Loucy (cell line): Measurements from ENCODE around the gene FADS3.

ENCODE experiments used
- H2AFZ ChIP-seq: fragments of 200-600 bp; sonication (generic); 2 replicates; pipeline ENCODE4 v1.6.0; 2016; ENCODE audit warnings: antibody characterized with exemption, mild to moderate bottlenecking, low read length, moderate library complexity
- H3F3A ChIP-seq: fragments of 200-600 bp; 2 replicates; pipeline ENCODE4 v1.6.0; 2016; ENCODE audit warnings: antibody characterized with exemption, low read depth, mild to moderate bottlenecking
- H3K27me3 ChIP-seq: fragments of 200-600 bp; sonication (generic); 2 replicates; pipeline ENCODE4 v1.6.1; 2014; ENCODE audit warnings: low read length, mild to moderate bottlenecking; ENCODE audit not compliant: insufficient read depth, poor library complexity, severe bottlenecking
- H3K36me3 ChIP-seq: fragments of 200-600 bp; sonication (generic); 2 replicates; pipeline ENCODE4 v1.6.1; 2016; ENCODE audit warnings: low read length; ENCODE audit not compliant: insufficient read depth
- H3K4me1 ChIP-seq: fragments of 200-600 bp; sonication (generic); 2 replicates; pipeline ENCODE4 v1.5.1; 2014; ENCODE audit warnings: low read length, mild to moderate bottlenecking; ENCODE audit not compliant: insufficient read depth, poor library complexity, severe bottlenecking
- H3K4me2 ChIP-seq: fragments of 200-600 bp; sonication (generic); 2 replicates; pipeline ENCODE4 v1.6.0; 2014; ENCODE audit warnings: antibody characterized with exemption, low read length, low read depth, mild to moderate bottlenecking; ENCODE audit not compliant: poor library complexity, severe bottlenecking
- H3K4me3 ChIP-seq: fragments of 200-600 bp; sonication (generic); 2 replicates; pipeline ENCODE4 v1.5.1; 2014; ENCODE audit warnings: low read length, mild to moderate bottlenecking, mixed read lengths; ENCODE audit not compliant: poor library complexity, severe bottlenecking
- H3K79me2 ChIP-seq: fragments of 200-600 bp; sonication (generic); 2 replicates; pipeline ENCODE4 v1.6.1; 2014; ENCODE audit warnings: low read length; ENCODE audit not compliant: insufficient read depth
- H3K9ac ChIP-seq: fragments of 200-600 bp; sonication (generic); 2 replicates; pipeline ENCODE4 v1.6.0; 2014; ENCODE audit warnings: mild to moderate bottlenecking, low read depth, low read length, moderate library complexity; ENCODE audit not compliant: poor library complexity, severe bottlenecking
- H3K9me2 ChIP-seq: fragments of 200-600 bp; sonication (generic); replicated peaks from 2 replicates; pipeline ENCODE4 v1.6.1; 2016; ENCODE audit warnings: low read depth, low read length, mixed read lengths
- H3K9me3 ChIP-seq: fragments of 200-600 bp; sonication (generic); 2 replicates; pipeline ENCODE4 v1.6.1; 2014; ENCODE audit warnings: mild to moderate bottlenecking, antibody characterized with exemption, low read length, low read depth; ENCODE audit not compliant: insufficient read depth
- H4K20me1 ChIP-seq: fragments of 200-600 bp; sonication (generic); 2 replicates; pipeline ENCODE4 v1.6.0; 2014; ENCODE audit warnings: antibody characterized with exemption, low read length, mild to moderate bottlenecking; ENCODE audit not compliant: insufficient read depth, poor library complexity, severe bottlenecking
- EZH2phosphoT487 ChIP-seq: fragments of 200-600 bp; IDR thresholded peaks from 2 replicates; pipeline ENCODE4 v1.6.1; 2018; ENCODE audit warnings: antibody characterized with exemption, mild to moderate bottlenecking, moderate library complexity, borderline replicate concordance
- TF ChIP-seq, protein P1 (sequence below): fragments of 200-600 bp; sonication (generic); conservative IDR thresholded peaks from 2 replicates; pipeline ENCODE4 v1.5.1; 2014; ENCODE audit warnings: mild to moderate bottlenecking, antibody characterized with exemption, low read length

Gene FADS3

DNA sequence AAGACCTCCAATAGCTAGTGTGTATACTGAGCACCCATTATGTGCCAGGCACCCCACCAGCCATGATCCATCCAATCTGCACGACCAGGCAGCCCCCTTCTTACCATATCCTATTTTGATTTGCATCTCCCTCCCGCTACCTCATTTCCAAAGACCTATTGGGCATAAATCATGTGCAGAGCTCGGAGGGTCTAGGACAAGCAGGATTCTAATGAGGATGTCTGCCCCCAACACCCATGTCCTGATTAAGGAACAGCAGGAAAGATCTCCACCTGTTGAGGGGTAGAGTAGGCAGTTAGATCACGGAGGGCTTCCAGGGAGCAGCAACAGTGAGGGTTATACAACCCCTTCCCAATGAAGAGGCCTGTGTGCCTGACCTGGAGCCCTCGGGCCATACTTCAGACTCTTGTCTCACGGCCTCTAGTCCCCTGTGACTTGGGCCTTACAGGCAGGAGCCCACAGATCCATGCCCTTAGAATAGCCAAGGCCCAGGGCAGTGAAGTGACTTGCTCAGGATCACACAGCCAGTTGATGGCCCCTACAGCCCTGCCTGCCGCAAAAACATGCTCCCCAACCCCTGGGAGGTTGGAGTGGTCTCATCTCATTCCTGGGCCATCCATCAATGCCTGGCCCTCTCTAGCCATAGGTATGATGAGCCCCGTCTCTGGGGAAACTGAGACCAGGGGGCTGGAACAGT lies 22.5 kb upstream of the FADS3 start:
- H3K9me2 ChIP-seq = no peaks in the 10 kb centered on the region
- TF ChIP-seq EZH2phosphoT487 = no peak
- TF ChIP-seq, protein P1, sequence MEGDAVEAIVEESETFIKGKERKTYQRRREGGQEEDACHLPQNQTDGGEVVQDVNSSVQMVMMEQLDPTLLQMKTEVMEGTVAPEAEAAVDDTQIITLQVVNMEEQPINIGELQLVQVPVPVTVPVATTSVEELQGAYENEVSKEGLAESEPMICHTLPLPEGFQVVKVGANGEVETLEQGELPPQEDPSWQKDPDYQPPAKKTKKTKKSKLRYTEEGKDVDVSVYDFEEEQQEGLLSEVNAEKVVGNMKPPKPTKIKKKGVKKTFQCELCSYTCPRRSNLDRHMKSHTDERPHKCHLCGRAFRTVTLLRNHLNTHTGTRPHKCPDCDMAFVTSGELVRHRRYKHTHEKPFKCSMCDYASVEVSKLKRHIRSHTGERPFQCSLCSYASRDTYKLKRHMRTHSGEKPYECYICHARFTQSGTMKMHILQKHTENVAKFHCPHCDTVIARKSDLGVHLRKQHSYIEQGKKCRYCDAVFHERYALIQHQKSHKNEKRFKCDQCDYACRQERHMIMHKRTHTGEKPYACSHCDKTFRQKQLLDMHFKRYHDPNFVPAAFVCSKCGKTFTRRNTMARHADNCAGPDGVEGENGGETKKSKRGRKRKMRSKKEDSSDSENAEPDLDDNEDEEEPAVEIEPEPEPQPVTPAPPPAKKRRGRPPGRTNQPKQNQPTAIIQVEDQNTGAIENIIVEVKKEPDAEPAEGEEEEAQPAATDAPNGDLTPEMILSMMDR = no peak
- H3K79me2 ChIP-seq = no peaks in the 10 kb centered on the region
- H3F3A ChIP-seq = no peaks in the 10 kb centered on the region
- H3K4me3 ChIP-seq = no peak overlapping the region
- H3K9me3 ChIP-seq = no peaks in the 10 kb centered on the region
- H4K20me1 ChIP-seq = no peaks in the 10 kb centered on the region
- no peak overlapping the region for H2AFZ ChIP-seq
- H3K4me1 ChIP-seq = peaks cover 2% of the 10 kb centered on the region
- no peak overlapping the region for H3K9ac ChIP-seq
- no peak overlapping the region for H3K4me2 ChIP-seq
- no peaks in the 10 kb centered on the region for H3K27me3 ChIP-seq
- H3K36me3 ChIP-seq = no peaks in the 10 kb centered on the region

DNA sequence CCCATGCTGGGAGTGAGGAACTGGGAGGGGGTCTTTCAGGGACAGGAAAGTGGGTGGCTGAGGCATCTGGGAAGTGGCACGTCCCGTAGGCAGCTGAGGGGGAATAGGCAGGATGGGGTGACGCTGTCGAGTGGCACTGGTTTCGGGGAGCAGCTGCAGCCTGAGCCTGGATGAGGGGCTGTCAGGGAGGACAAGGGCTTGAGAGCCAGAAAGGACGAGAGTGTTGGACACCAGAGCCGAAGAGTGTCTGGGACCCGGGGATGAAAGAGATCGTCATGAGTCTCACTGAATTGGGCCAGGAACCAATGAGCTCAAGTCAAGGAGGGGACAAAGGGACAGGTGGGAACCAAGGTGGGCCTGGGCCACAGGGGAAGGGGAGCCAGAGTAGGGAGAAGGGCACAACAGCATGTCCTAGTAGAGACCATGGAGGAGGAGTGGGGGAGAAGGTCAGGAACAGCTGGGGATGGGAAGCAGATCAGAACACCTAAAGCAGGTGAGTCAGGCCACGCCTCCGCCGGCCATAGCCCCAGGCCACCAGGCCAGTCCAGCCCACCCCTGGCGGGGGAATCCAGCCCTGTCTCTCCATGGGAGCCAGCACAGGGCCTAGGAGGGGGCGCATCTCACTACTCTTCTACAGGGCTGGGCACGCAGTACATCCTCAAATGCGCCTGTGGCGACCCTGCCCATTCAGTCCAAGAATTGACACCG lies 21.8 kb upstream of the FADS3 start:
- H3K4me2 ChIP-seq = no peak overlapping the region
- TF ChIP-seq, protein P1 = no peak
- TF ChIP-seq EZH2phosphoT487 = no peak
- no peaks in the 10 kb centered on the region for H4K20me1 ChIP-seq
- no peaks in the 10 kb centered on the region for H3K9me2 ChIP-seq
- no peaks in the 10 kb centered on the region for H3K36me3 ChIP-seq
- peaks cover 5% of the 10 kb centered on the region for H3K4me1 ChIP-seq
- H3K27me3 ChIP-seq = no peaks in the 10 kb centered on the region
- H3F3A ChIP-seq = no peaks in the 10 kb centered on the region
- H3K9me3 ChIP-seq = no peaks in the 10 kb centered on the region
- H3K79me2 ChIP-seq = no peaks in the 10 kb centered on the region
- H3K4me3 ChIP-seq = no peak overlapping the region
- H3K9ac ChIP-seq = no peak overlapping the region
- no peak overlapping the region for H2AFZ ChIP-seq

DNA sequence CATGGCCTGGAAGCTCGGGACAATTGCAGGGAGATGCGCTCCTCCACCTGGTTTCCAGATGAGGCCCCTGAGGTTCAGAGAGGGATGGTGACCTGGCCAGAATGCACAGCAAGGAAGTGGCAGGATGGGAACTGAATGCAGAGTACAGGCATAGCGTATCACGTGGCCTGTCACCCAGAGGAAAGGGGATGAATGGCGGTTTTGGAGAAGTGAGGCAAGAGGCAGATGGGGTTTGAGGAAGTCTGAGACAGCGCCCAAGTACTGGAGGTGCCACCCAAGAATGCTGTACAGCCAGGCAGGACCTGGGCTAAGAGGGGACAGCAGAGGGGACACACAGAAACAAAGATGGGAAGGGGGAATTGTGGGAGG lies 21.2 kb upstream of the FADS3 start:
- Histone ChIP-seq H2AFZ (no peak overlapping the region), H3K4me3 (no peak overlapping the region)
- TF ChIP-seq EZH2phosphoT487 = no peak
- TF ChIP-seq, protein P1 = no peak

More for the DNA sequence above, 21.2 kb upstream of the FADS3 start:
- Histone ChIP-seq H3K9me3 (no peaks in the 10 kb centered on the region), H3K4me2 (no peak overlapping the region), H3K9me2 (no peaks in the 10 kb centered on the region), H3K27me3 (no peaks in the 10 kb centered on the region), H4K20me1 (no peaks in the 10 kb centered on the region), H3K4me1 (peaks cover 5% of the 10 kb centered on the region), H3K9ac (no peak overlapping the region), H3K79me2 (no peaks in the 10 kb centered on the region), H3F3A (no peaks in the 10 kb centered on the region), H3K36me3 (no peaks in the 10 kb centered on the region)
